ENCODE results near the gene SOCS7. TPM values are rescaled to one million over a fixed set of nuclear protein-coding genes. Genes with fewer than 3 reads are reported as not detected.

The SOCS7 gene
- total and polyA plus RNA-seq, 2 of the 4 experiments (the other 2 are of a cell fraction) = 6.5 to 6.8 TPM

DNA sequence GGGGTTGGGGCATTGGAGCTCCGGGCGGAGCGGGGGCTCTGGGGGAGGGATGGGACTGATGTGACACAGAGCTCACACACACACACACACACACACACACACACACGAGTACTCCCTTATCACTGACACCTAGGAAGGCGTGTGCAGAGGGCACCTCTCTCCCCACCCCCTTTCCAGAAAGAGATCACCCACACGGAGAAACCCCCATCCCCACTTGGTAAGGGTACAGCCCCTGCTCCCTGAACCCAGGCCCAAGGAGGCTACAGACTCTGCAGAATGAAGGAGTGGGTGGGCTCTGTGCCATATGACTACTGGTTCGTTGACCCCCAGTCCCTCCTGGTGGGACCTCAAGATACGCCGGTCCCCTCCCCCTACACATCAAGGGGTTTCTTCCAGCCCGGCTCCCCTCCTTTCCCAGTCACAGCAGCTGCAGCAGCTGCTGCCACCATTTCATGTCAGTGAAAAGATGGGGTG lies 67.9 kb downstream of the SOCS7 start:
- no TSS peak for BruUV-seq (replicated peaks)
- Histone ChIP-seq H4K8ac (ENCODE audit: low read depth in 2 of 2, low read length in 2 of 2) (no peak overlapping the region), H2AK5ac (ENCODE audit: low read depth, low read length) (no peak overlapping the region), H3K27me3 (ENCODE audit: control insufficient read depth, insufficient read depth, low read length) (peaks cover 27% of the 10 kb centered on the region), H2BK15ac (ENCODE audit: low read depth, low read length) (no peak overlapping the region), H4K91ac (ENCODE audit: insufficient read depth, low read depth, low read length) (no peak overlapping the region), H2BK20ac (ENCODE audit: low read depth, low read length) (no peak overlapping the region), H4K5ac (ENCODE audit: low read depth, low read length) (no peak overlapping the region), H3K56ac (ENCODE audit: extremely low read depth, insufficient read depth, low read length) (no peak overlapping the region), H3K18ac (ENCODE audit: low read depth, low read length) (no peak overlapping the region), H2BK5ac (ENCODE audit: low read depth, low read length, poor library complexity, severe bottlenecking) (no peak overlapping the region), H3K27ac (ENCODE audit: insufficient read depth, low read length) (no peak overlapping the region), H3K4ac (ENCODE audit: low read depth, low read length) (no peak overlapping the region), H3K9me1 (ENCODE audit: insufficient read depth, low read length) (0 out of 2 replicates have a peak, but pooled peaks cover 6% of the 10 kb centered on the region), H3K9me3 (ENCODE audit: control insufficient read depth, insufficient read depth, low read length) (no peaks in the 10 kb centered on the region), H3K79me1 (ENCODE audit: low read depth in 1 of 2, low read length in 2 of 2) (no peaks in the 10 kb centered on the region; a peak in 1 of 4 replicates), H2AFZ (replicated peaks; ENCODE audit: low read length, poor library complexity) (no peak overlapping the region), H4K20me1 (ENCODE audit: insufficient read depth, low read length) (no peaks in the 10 kb centered on the region; the same call in 1 of the 2 replicates), H3K4me3 (ENCODE audit: insufficient read depth, low read depth, low read length) (no peak overlapping the region), H3K23ac (ENCODE audit: low read depth, low read length) (no peak overlapping the region), H2BK120ac (ENCODE audit: low read depth, low read length) (no peak overlapping the region), H3K36me3 (ENCODE audit: control insufficient read depth, insufficient read depth, low read length) (no peaks in the 10 kb centered on the region), H3K4me2 (ENCODE audit: low read depth, low read length) (no peak overlapping the region), H3K9ac (ENCODE audit: low read depth, low read length) (no peak overlapping the region), H3K14ac (replicated peaks; ENCODE audit: low read depth, low read length) (no peak overlapping the region), H3K4me1 (ENCODE audit: control insufficient read depth, insufficient read depth, low read length) (peaks cover 19% of the 10 kb centered on the region), H2AK9ac (replicated peaks; ENCODE audit: low read depth, low read length, poor library complexity) (no peak overlapping the region)
- dilution Hi-C loops (cut with HindIII; ENCODE audit: low sequenced_read_pairs, unreplicated experiment) = no loop called here
- no CpG with 5 or more reads among the region's 10 CpGs for whole genome bisulfite sequencing, 2 experiments (ENCODE audit: extremely low coverage in 2 of 2, insufficient read length in 1 of 2)
- no peak for DNase-seq
- TF ChIP-seq RFX5 (IDR thresholded peaks at IDR 0.05; ENCODE audit: low read depth, low read length) = no peak
- TF ChIP-seq, protein P1, sequence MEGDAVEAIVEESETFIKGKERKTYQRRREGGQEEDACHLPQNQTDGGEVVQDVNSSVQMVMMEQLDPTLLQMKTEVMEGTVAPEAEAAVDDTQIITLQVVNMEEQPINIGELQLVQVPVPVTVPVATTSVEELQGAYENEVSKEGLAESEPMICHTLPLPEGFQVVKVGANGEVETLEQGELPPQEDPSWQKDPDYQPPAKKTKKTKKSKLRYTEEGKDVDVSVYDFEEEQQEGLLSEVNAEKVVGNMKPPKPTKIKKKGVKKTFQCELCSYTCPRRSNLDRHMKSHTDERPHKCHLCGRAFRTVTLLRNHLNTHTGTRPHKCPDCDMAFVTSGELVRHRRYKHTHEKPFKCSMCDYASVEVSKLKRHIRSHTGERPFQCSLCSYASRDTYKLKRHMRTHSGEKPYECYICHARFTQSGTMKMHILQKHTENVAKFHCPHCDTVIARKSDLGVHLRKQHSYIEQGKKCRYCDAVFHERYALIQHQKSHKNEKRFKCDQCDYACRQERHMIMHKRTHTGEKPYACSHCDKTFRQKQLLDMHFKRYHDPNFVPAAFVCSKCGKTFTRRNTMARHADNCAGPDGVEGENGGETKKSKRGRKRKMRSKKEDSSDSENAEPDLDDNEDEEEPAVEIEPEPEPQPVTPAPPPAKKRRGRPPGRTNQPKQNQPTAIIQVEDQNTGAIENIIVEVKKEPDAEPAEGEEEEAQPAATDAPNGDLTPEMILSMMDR (conservative IDR thresholded peaks at IDR 0.05; ENCODE audit: low read depth, low read length) = no peak
- no peak for TF ChIP-seq RCOR1 (IDR thresholded peaks at IDR 0.05; ENCODE audit: insufficient replicate concordance, low read length)
- no peak for TF ChIP-seq MXI1 (IDR thresholded peaks at IDR 0.05; ENCODE audit: borderline replicate concordance, low read depth, low read length)
- TF ChIP-seq CEBPB (IDR thresholded peaks at IDR 0.05; ENCODE audit: low read depth, low read length) = no peak
- TF ChIP-seq FOS (IDR thresholded peaks at IDR 0.05; ENCODE audit: low read depth, low read length) = no peak
- no peak for TF ChIP-seq BHLHE40 (IDR thresholded peaks at IDR 0.05; ENCODE audit: low read depth, low read length)
- no peak for TF ChIP-seq MAFK (IDR thresholded peaks at IDR 0.05; ENCODE audit: low read depth, low read length)
- no peak for TF ChIP-seq CHD1 (IDR thresholded peaks at IDR 0.05; ENCODE audit: low read depth, low read length)
- TF ChIP-seq RAD21 (IDR thresholded peaks at IDR 0.05; ENCODE audit: low read length) = no peak
- TF ChIP-seq, protein P2, sequence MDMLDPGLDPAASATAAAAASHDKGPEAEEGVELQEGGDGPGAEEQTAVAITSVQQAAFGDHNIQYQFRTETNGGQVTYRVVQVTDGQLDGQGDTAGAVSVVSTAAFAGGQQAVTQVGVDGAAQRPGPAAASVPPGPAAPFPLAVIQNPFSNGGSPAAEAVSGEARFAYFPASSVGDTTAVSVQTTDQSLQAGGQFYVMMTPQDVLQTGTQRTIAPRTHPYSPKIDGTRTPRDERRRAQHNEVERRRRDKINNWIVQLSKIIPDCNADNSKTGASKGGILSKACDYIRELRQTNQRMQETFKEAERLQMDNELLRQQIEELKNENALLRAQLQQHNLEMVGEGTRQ (IDR thresholded peaks at IDR 0.05; ENCODE audit: low read depth, low read length) = no peak
- TF ChIP-seq POLR2A (IDR thresholded peaks at IDR 0.05; ENCODE audit: low read depth, low read length) = no peak
- no peak for TF ChIP-seq MAZ (IDR thresholded peaks at IDR 0.05; ENCODE audit: borderline replicate concordance, low read depth, low read length)
- TF ChIP-seq, protein P3, sequence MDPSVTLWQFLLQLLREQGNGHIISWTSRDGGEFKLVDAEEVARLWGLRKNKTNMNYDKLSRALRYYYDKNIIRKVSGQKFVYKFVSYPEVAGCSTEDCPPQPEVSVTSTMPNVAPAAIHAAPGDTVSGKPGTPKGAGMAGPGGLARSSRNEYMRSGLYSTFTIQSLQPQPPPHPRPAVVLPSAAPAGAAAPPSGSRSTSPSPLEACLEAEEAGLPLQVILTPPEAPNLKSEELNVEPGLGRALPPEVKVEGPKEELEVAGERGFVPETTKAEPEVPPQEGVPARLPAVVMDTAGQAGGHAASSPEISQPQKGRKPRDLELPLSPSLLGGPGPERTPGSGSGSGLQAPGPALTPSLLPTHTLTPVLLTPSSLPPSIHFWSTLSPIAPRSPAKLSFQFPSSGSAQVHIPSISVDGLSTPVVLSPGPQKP (IDR thresholded peaks at IDR 0.05; ENCODE audit: borderline replicate concordance, low read depth, low read length) = no peak
- POLR2A ChIA-PET (ENCODE audit: unreplicated experiment) = no interaction called here
- ATAC-seq (ENCODE audit: low read depth) = no peak
- in situ Hi-C loops (cut with MboI; ENCODE audit: low sequenced_read_pairs) = no loop called here
- CTCF ChIA-PET = no interaction called here
- intact Hi-C loops (cut with micrococcal nuclease) = no loop called here
